ACC112 (cell line): ENCODE results near the gene SIGLEC14.
"Not testable (repeated sequence)": the region's sequence is repeated elsewhere in the genome, so short reads cannot be mapped to it uniquely, and the experiment has no call there.

Source experiments
- H2AFZ ChIP-seq: fragments of 200-600 bp; sonication (generic); one replicate; pipeline ENCODE4 v1.6.0; 2017; ENCODE audit warnings: antibody characterized with exemption, low read length; ENCODE audit not compliant: unreplicated experiment
- H3K27ac ChIP-seq: fragments of 200-600 bp; sonication (generic); 2 replicates; pipeline ENCODE4 v1.5.1; 2014; ENCODE audit warnings: low read depth, mild to moderate bottlenecking, antibody characterized with exemption, low read length, moderate library complexity
- H3K27me3 ChIP-seq: fragments of 200-600 bp; sonication (generic); 2 replicates; pipeline ENCODE4 v1.6.1; 2014; ENCODE audit warnings: mild to moderate bottlenecking, antibody characterized with exemption, low read length, moderate library complexity, mixed read lengths; ENCODE audit not compliant: insufficient read depth
- H3K36me3 ChIP-seq: fragments of 200-600 bp; sonication (generic); 2 replicates; pipeline ENCODE4 v1.6.1; 2016; ENCODE audit warnings: mild to moderate bottlenecking, antibody characterized with exemption, low read length, moderate library complexity, mixed read lengths; ENCODE audit not compliant: insufficient read depth
- H3K4me1 ChIP-seq: fragments of 200-600 bp; sonication (generic); one replicate; pipeline ENCODE4 v1.6.1; 2016; ENCODE audit warnings: low read length, mixed read lengths; ENCODE audit not compliant: insufficient read depth, unreplicated experiment, control insufficient read depth
- H3K4me3 ChIP-seq: fragments of 200-600 bp; sonication (generic); 2 replicates; pipeline ENCODE4 v1.5.1; 2014; ENCODE audit warnings: mild to moderate bottlenecking, low read depth, low read length
- H3K79me2 ChIP-seq: fragments of 200-600 bp; sonication (generic); one replicate; pipeline ENCODE4 v1.6.0; 2016; ENCODE audit warnings: low read length; ENCODE audit not compliant: control insufficient read depth, unreplicated experiment, insufficient read depth

Gene SIGLEC14

DNA sequence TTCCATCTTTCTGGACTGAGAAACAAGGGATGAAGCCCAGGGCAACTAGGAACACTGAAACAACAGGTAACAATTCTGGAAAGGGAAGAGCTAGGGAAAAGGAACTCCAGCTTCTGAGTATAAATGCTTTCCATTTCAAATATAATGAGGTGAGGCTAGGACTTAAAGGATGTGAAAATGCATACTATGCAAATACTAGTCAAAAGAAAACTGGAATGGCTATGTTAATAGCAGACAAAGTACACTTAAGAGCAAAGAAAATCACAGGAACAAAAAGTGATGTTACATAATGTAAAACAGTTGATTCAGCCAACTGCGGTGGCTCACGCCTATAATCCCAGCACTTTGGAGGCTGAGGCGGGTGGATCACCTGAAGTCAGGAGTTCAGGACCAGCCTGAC lies 6.2 kb downstream of the SIGLEC14 start:
- Histone ChIP-seq H2AFZ (no peak overlapping the region), H3K27ac (no peak overlapping the region), H3K27me3 (peaks cover 56% of the 10 kb centered on the region), H3K4me1 (no peaks in the 10 kb centered on the region), H3K79me2 (no peaks in the 10 kb centered on the region), H3K36me3 (no peaks in the 10 kb centered on the region), H3K4me3 (no peak overlapping the region)

DNA sequence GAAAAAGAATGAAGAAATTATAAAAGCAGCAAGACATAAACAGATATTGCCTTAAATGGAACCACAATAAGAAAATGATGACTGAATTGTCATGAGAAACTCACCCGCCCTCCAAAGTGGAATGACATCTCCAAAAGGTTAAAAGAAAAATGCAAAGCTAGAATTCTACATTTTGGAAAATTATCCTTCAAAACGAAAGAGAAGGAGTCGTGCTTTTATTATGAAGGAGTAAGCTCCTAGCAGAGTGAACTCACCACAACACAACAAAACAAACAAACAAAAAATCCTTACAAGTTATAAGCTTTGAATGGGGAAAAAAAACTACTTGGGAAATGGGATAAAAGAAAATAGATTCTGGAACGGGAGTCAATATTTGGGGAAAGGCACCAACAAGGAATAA lies 6.7 kb downstream of the SIGLEC14 start:
- Histone ChIP-seq H3K79me2 (no peaks in the 10 kb centered on the region), H3K4me3 (no peak overlapping the region), H3K4me1 (no peaks in the 10 kb centered on the region), H2AFZ (no peak overlapping the region), H3K36me3 (no peaks in the 10 kb centered on the region), H3K27ac (no peak overlapping the region), H3K27me3 (peaks cover 51% of the 10 kb centered on the region)

GRCh38 chr19:51637362-51637978 lies 9.2 kb downstream of the SIGLEC14 start:
- H3K4me3 ChIP-seq = no peak overlapping the region
- H3K4me1 ChIP-seq = no peaks in the 10 kb centered on the region
- no peak overlapping the region for H3K27ac ChIP-seq
- H3K79me2 ChIP-seq = no peaks in the 10 kb centered on the region
- peaks cover 45% of the 10 kb centered on the region for H3K27me3 ChIP-seq
- no peaks in the 10 kb centered on the region for H3K36me3 ChIP-seq
- no peak overlapping the region for H2AFZ ChIP-seq

GRCh38 chr19:51632126-51632525 lies 14.5 kb downstream of the SIGLEC14 start:
- Histone ChIP-seq H3K79me2 (no peaks in the 10 kb centered on the region), H2AFZ (no peak overlapping the region), H3K36me3 (no peaks in the 10 kb centered on the region), H3K27ac (no peak overlapping the region), H3K4me3 (no peak overlapping the region), H3K4me1 (no peaks in the 10 kb centered on the region), H3K27me3 (peaks cover 22% of the 10 kb centered on the region)

DNA sequence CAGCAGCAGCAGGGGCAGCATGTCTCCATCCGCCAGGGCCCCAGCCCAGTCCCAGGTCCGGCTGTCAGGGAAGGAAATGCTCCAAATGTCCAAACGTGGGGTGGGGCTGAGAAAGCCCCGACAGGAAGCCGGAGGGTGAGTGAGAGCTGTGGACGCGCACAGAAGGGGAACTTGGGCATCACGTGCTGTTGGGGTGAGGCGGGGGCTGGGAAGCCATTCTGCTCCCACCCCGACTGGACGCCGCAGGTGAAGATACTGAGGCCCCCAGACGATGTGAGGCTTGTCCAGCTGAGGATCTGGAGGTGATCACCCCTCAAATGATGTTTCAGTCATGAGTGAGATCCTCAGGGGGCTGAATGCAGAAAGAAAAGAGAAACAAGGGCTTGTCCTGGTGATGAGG lies 16.3 kb downstream of the SIGLEC14 start, which contains the start of gene SIGLEC5:
Gene SIGLEC5 (minus strand): TSS at position 87 of the 400 bp plus-strand sequence. CDS start 66 bp downstream, at position 21.
- not testable (repeated sequence) for H3K27ac ChIP-seq, H3K36me3 ChIP-seq, H3K79me2 ChIP-seq, H3K4me3 ChIP-seq, H3K4me1 ChIP-seq, H2AFZ ChIP-seq
- H3K27me3 ChIP-seq = peaks cover 32% of the 10 kb centered on the region

- Histone ChIP-seq H3K36me3 (no peaks in the 10 kb centered on the region), H3K27ac (no peak overlapping the region), H3K79me2 (no peaks in the 10 kb centered on the region), H2AFZ (no peak overlapping the region), H3K27me3 (peaks cover 41% of the 10 kb centered on the region), H3K4me3 (no peak overlapping the region), H3K4me1 (no peaks in the 10 kb centered on the region)
Observed at GRCh38 chr19:51628153-51628939, 18.3 kb downstream of the SIGLEC14 start.

DNA sequence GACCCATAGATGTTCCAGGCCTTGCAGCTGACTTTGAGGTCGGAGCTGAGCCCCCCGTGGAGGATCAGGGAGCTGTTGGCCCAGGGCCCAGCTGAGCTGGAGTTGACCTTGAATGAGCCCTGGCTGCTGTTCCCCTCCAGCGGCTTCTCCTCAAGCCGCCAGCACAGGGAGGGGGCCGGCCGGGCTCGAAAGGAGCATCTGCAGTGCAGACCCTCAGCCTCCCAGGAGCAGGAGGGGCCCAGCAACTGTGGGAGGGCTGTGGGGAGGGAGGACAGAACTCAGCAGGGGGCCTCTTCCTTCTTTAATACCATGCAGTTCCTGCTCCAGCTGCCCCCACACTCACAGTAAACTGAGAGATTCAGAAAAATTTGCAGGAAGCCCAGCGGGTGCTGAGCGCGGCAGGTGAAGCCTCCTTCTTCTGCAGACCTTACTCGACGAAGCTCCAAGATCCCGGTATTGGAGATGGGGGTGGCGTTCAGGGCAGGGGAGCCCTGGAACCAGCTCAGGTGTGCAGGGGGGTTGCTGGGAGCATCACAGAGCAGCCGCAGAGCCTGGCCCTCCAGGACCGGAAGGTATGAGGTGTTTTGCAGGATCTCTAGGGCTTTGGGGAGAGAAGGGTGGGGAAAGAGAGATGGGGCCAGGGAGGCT lies 19.0 kb downstream of the SIGLEC14 start:
- H3K27me3 ChIP-seq = peaks cover 45% of the 10 kb centered on the region

GRCh38 chr19:51626675-51627074 lies 19.9 kb downstream of the SIGLEC14 start:
- no peaks in the 10 kb centered on the region for H3K4me1 ChIP-seq

More for the DNA sequence above, 19.0 kb downstream of the SIGLEC14 start:
- no peak overlapping the region for H3K4me3 ChIP-seq
- H2AFZ ChIP-seq = no peak overlapping the region
- H3K4me1 ChIP-seq = no peaks in the 10 kb centered on the region
- no peaks in the 10 kb centered on the region for H3K79me2 ChIP-seq
- H3K27ac ChIP-seq = no peak overlapping the region
- no peaks in the 10 kb centered on the region for H3K36me3 ChIP-seq

DNA sequence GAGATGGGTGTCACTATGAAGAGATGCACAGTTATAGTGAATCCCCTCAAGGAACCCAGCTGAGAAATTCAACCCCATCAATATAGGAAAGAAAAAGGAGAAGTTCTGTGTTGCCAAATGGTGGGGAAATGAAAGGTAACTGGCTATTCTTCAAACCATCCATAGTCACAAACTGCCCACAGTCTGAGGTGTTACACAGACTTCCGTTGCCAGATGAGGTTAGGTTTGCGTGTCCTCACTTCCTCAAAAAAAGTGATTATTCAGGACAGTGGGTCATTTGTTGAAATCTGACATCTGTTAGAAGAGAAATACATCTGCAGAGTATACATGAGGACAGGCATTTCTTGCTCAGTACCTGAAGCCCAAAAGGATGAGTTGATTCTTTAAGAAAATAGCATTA lies 25.4 kb downstream of the SIGLEC14 start:
- no peaks in the 10 kb centered on the region for H3K36me3 ChIP-seq
- peaks cover 26% of the 10 kb centered on the region for H3K27me3 ChIP-seq
- no peaks in the 10 kb centered on the region for H3K79me2 ChIP-seq
- no peak overlapping the region for H3K4me3 ChIP-seq
- H3K27ac ChIP-seq = no peak overlapping the region
- H3K4me1 ChIP-seq = no peaks in the 10 kb centered on the region
- no peak overlapping the region for H2AFZ ChIP-seq

More at GRCh38 chr19:51626675-51627074, 19.9 kb downstream of the SIGLEC14 start:
- no peak overlapping the region for H3K4me3 ChIP-seq
- no peaks in the 10 kb centered on the region for H3K36me3 ChIP-seq
- peaks cover 37% of the 10 kb centered on the region for H3K27me3 ChIP-seq
- no peak overlapping the region for H2AFZ ChIP-seq
- no peak overlapping the region for H3K27ac ChIP-seq
- H3K79me2 ChIP-seq = no peaks in the 10 kb centered on the region

DNA sequence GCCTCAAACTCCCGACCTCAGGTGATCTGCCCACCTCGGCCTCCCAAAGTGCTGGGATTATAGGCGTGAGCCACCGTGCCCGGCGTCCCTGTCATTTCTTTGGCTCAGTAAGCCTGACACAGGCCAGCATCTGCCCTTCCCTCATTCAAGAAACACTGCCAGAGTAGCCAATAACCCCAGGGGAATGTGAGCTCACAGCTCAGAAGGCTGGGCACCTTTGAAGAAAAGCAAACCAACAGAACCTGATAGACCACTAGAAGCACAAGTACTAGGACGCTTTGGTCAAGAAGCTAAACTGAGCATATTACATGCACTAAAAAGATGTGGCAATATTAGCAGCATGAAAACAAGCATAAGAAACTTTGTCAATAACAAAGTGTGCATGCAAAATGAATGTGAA lies 30.6 kb downstream of the SIGLEC14 start:
- Histone ChIP-seq H3K79me2 (no peaks in the 10 kb centered on the region), H3K27me3 (peaks cover 49% of the 10 kb centered on the region), H2AFZ (no peak overlapping the region), H3K27ac (no peak overlapping the region), H3K4me3 (no peak overlapping the region), H3K36me3 (no peaks in the 10 kb centered on the region), H3K4me1 (no peaks in the 10 kb centered on the region)
